MM.1S (cell line): ENCODE measurements around the gene PRKAB2.

Source experiments
- DNase-seq: peaks from one replicate; pipeline ENCODE4 v3.0.0-alpha.2; 2015
- H2AFZ ChIP-seq: fragments of 300-600 bp; sonication (generic); 2 replicates; pipeline ENCODE4 v1.6.0; 2016; ENCODE audit warnings: antibody characterized with exemption, low read length
- H3F3A ChIP-seq: fragments of 300-600 bp; sonication (generic); 2 replicates; pipeline ENCODE4 v1.6.1; 2016; ENCODE audit warnings: mild to moderate bottlenecking, antibody characterized with exemption, low read length, moderate library complexity, mixed read lengths; ENCODE audit not compliant: insufficient read depth
- H3K27ac ChIP-seq: fragments of 300-600 bp; sonication (generic); 2 replicates; pipeline ENCODE4 v1.5.1; 2016; ENCODE audit warnings: mild to moderate bottlenecking, low read length
- H3K27me3 ChIP-seq: fragments of 300-600 bp; sonication (generic); replicated peaks from 2 replicates; pipeline ENCODE4 v1.6.0; 2016; ENCODE audit warnings: low read length; ENCODE audit not compliant: insufficient read depth
- H3K36me3 ChIP-seq: fragments of 300-600 bp; sonication (generic); replicated peaks from 2 replicates; pipeline ENCODE4 v1.6.1; 2016; ENCODE audit warnings: mild to moderate bottlenecking, low read length, mixed read lengths; ENCODE audit not compliant: insufficient read depth
- H3K4me1 ChIP-seq: fragments of 300-600 bp; sonication (generic); 2 replicates; pipeline ENCODE4 v1.6.1; 2016; ENCODE audit warnings: low read length, mixed read lengths
- H3K4me2 ChIP-seq: fragments of 300-600 bp; sonication (generic); 2 replicates; pipeline ENCODE4 v1.6.0; 2016; ENCODE audit warnings: low read depth, low read length
- H3K4me3 ChIP-seq: fragments of 300-600 bp; sonication (generic); 2 replicates; pipeline ENCODE4 v1.5.1; 2016; ENCODE audit warnings: low read length, mixed read lengths
- H3K79me2 ChIP-seq: fragments of 300-600 bp; sonication (generic); 2 replicates; pipeline ENCODE4 v1.6.1; 2016; ENCODE audit warnings: mixed run types, low read length, mixed read lengths
- H3K9ac ChIP-seq: fragments of 300-600 bp; sonication (generic); 2 replicates; pipeline ENCODE4 v1.6.1; 2016; ENCODE audit warnings: low read length, mixed read lengths
- H3K9me2 ChIP-seq: fragments of 300-600 bp; sonication (generic); replicated peaks from 2 replicates; pipeline ENCODE4 v1.6.1; 2016; ENCODE audit warnings: mild to moderate bottlenecking, low read length, mixed read lengths; ENCODE audit not compliant: insufficient read depth
- H3K9me3 ChIP-seq: fragments of 300-600 bp; sonication (generic); replicated peaks from 2 replicates; pipeline ENCODE4 v1.6.1; 2016; ENCODE audit warnings: mild to moderate bottlenecking, low read length, mixed read lengths; ENCODE audit not compliant: insufficient read depth
- H4K20me1 ChIP-seq: fragments of 300-600 bp; sonication (generic); 2 replicates; pipeline ENCODE4 v1.6.1; 2016; ENCODE audit warnings: mild to moderate bottlenecking, low read length, moderate library complexity, mixed read lengths; ENCODE audit not compliant: insufficient read depth
- EZH2 ChIP-seq: fragments of 300-600 bp; sonication (generic); optimal IDR thresholded peaks from 2 replicates; pipeline ENCODE3; 2017; ENCODE audit warnings: low read depth, mild to moderate bottlenecking, antibody characterized with exemption, low read length, mixed read lengths
- EZH2phosphoT487 ChIP-seq: fragments of 300-600 bp; sonication (generic); IDR thresholded peaks from 2 replicates; pipeline ENCODE4 v1.6.1; 2018; ENCODE audit warnings: antibody characterized with exemption, low read length
- TF ChIP-seq, protein P1 (sequence below): fragments of 300-600 bp; sonication (generic); IDR thresholded peaks from 2 replicates; pipeline ENCODE4 v1.5.1; 2016; ENCODE audit warnings: antibody characterized with exemption, low read length, mixed read lengths

PRKAB2 gene

DNA sequence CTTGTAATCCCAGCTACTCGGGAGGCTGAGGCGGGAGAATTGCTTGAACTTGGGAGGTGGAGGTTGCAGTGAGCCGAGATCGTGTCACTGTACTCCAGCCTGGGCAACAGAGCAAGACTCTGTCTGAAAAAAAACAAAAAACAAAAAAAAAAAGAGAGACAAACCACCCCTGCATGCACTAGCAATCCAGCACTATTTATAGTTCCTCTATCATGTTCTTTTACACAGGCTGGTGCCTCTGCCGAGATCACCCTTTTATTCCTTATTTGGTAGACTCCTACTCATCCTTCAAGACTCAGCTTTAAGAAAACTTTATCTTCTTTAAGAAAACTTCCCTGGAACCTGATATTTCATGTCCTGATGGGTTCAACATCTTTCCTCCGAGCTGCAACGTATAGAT, 42.1 kb upstream of the PRKAB2 start:
- Histone ChIP-seq H3K27ac (no peak overlapping the region), H3K27me3 (no peaks in the 10 kb centered on the region), H2AFZ (no peak overlapping the region), H3F3A (no peaks in the 10 kb centered on the region), H3K9me3 (no peaks in the 10 kb centered on the region), H3K36me3 (no peaks in the 10 kb centered on the region), H3K4me2 (no peak overlapping the region), H3K9ac (no peak overlapping the region), H4K20me1 (no peaks in the 10 kb centered on the region), H3K79me2 (no peaks in the 10 kb centered on the region), H3K4me1 (no peaks in the 10 kb centered on the region), H3K4me3 (no peak overlapping the region), H3K9me2 (no peaks in the 10 kb centered on the region)
- TF ChIP-seq EZH2 (no peak), EZH2phosphoT487 (no peak)
- TF ChIP-seq, protein P1, sequence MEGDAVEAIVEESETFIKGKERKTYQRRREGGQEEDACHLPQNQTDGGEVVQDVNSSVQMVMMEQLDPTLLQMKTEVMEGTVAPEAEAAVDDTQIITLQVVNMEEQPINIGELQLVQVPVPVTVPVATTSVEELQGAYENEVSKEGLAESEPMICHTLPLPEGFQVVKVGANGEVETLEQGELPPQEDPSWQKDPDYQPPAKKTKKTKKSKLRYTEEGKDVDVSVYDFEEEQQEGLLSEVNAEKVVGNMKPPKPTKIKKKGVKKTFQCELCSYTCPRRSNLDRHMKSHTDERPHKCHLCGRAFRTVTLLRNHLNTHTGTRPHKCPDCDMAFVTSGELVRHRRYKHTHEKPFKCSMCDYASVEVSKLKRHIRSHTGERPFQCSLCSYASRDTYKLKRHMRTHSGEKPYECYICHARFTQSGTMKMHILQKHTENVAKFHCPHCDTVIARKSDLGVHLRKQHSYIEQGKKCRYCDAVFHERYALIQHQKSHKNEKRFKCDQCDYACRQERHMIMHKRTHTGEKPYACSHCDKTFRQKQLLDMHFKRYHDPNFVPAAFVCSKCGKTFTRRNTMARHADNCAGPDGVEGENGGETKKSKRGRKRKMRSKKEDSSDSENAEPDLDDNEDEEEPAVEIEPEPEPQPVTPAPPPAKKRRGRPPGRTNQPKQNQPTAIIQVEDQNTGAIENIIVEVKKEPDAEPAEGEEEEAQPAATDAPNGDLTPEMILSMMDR = no peak
- DNase-seq = no peak

DNA sequence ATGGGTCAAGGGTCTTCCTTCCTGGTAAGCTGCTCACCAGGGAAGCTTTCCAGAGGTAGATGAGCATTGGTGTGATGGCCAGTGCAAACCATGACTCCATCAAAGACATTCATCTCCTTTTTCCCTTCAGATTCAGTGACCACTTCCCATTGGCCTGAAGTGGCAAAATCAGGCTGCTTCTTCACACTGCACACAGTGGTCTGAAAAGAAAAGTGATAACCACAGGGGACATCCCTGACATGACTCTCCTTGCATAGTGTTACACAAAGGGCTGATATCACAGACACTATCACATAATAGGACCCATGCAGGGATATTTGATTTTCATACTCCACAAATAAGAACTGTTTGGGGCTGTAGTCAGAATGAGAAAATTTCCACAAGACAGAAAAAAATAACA, 41.0 kb upstream of the PRKAB2 start:
- Histone ChIP-seq H3K4me1 (no peaks in the 10 kb centered on the region), H3K4me2 (no peak overlapping the region), H4K20me1 (no peaks in the 10 kb centered on the region), H3K79me2 (no peaks in the 10 kb centered on the region), H3K4me3 (no peak overlapping the region), H3K9me2 (no peaks in the 10 kb centered on the region), H3K27ac (no peak overlapping the region), H3K36me3 (no peaks in the 10 kb centered on the region), H3K9me3 (no peaks in the 10 kb centered on the region), H3K9ac (no peak overlapping the region), H3F3A (no peaks in the 10 kb centered on the region), H3K27me3 (no peaks in the 10 kb centered on the region), H2AFZ (no peak overlapping the region)
- DNase-seq = no peak
- TF ChIP-seq EZH2 = no peak
- TF ChIP-seq EZH2phosphoT487 = no peak
- TF ChIP-seq, protein P1 = no peak

DNA sequence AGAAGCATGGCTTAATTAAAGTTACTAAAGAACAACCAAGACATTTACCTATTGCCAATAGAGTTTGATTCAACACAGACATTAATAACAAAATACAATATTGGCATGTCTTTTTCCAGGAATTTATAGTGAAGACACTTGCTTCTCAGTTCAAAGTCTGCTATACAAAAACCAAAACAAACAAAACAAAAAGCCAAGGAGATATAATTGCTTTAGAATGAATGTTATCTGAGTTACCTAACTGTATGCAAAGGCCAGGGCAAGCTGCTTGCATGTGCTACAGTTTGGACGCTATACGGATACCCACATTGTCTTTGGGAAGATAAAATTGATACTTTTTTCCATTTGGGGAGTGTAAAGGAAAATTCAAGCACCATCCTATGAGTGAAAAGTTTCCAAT, 39.3 kb upstream of the PRKAB2 start:
- TF ChIP-seq EZH2 (no peak), EZH2phosphoT487 (no peak)
- TF ChIP-seq, protein P1 = no peak
- Histone ChIP-seq H3K9ac (no peak overlapping the region), H3K9me2 (no peaks in the 10 kb centered on the region), H3K27ac (no peak overlapping the region), H3K79me2 (no peaks in the 10 kb centered on the region), H3K4me1 (no peaks in the 10 kb centered on the region), H4K20me1 (no peaks in the 10 kb centered on the region), H3K9me3 (no peaks in the 10 kb centered on the region), H3K4me3 (no peak overlapping the region), H3F3A (no peaks in the 10 kb centered on the region), H2AFZ (no peak overlapping the region), H3K4me2 (no peak overlapping the region), H3K27me3 (no peaks in the 10 kb centered on the region), H3K36me3 (no peaks in the 10 kb centered on the region)
- DNase-seq = no peak

DNA sequence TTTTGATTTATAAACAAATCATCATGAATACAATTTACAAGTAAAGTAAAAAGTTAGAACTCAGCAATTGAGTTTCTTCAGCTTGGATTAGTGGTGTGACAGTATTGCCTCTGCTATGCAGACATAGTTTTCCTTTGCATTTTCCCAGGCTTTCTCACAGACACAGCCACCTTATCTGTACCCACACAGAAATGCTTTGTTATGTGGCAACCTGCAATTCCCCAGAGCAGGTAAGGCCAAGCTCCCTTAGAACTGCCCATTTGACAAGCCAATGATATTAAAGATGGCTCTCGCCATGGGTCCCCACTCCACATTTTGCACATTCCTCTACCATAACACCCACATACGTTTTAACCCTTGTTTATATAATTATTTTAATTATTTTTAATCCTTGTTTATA, 38.7 kb upstream of the PRKAB2 start:
- Histone ChIP-seq H3K9ac (no peak overlapping the region), H2AFZ (no peak overlapping the region), H3K27me3 (no peaks in the 10 kb centered on the region), H3K9me2 (no peaks in the 10 kb centered on the region), H4K20me1 (no peaks in the 10 kb centered on the region), H3K27ac (no peak overlapping the region), H3K4me1 (no peaks in the 10 kb centered on the region), H3F3A (no peaks in the 10 kb centered on the region), H3K9me3 (no peaks in the 10 kb centered on the region), H3K4me2 (no peak overlapping the region), H3K4me3 (no peak overlapping the region), H3K79me2 (no peaks in the 10 kb centered on the region), H3K36me3 (no peaks in the 10 kb centered on the region)
- DNase-seq = no peak
- TF ChIP-seq, protein P1 = no peak
- TF ChIP-seq EZH2 = no peak
- no peak for TF ChIP-seq EZH2phosphoT487
